SJCRH30 (cell line): Measurements from ENCODE around the gene PHTF1. TPM values are rescaled to one million over a fixed set of nuclear protein-coding genes. Genes with fewer than 3 reads are reported as not detected.
"Not testable (repeated sequence)": the region's sequence is repeated elsewhere in the genome, so short reads cannot be mapped to it uniquely, and the experiment has no call there.

ENCODE experiments used
- DNase-seq, 2 experiments: peaks; one replicate each; pipeline ENCODE4 v3.0.0-alpha.2; 2015 to 2020
- H3K27ac ChIP-seq: fragments of 250-450 bp; sonication (Bioruptor Pico); 2 replicates; pipeline ENCODE4 v1.5.1; 2020; ENCODE audit warnings: mild to moderate bottlenecking, moderate library complexity
- H3K27me3 ChIP-seq: fragments of 250-450 bp; sonication (Bioruptor Pico); 2 replicates; pipeline ENCODE4 v1.5.1; 2020; ENCODE audit warnings: mild to moderate bottlenecking, moderate library complexity
- H3K36me3 ChIP-seq: fragments of 250-450 bp; sonication (Bioruptor Pico); 2 replicates; pipeline ENCODE4 v1.5.1; 2020; ENCODE audit warnings: mild to moderate bottlenecking, moderate library complexity
- H3K4me1 ChIP-seq: fragments of 250-450 bp; sonication (Bioruptor Pico); 2 replicates; pipeline ENCODE4 v1.5.1; 2020; ENCODE audit warnings: mild to moderate bottlenecking, moderate library complexity
- H3K4me3 ChIP-seq: fragments of 250-450 bp; sonication (Bioruptor Pico); 2 replicates; pipeline ENCODE4 v1.5.1; 2020; ENCODE audit warnings: mild to moderate bottlenecking, moderate library complexity
- H3K9me3 ChIP-seq: fragments of 250-450 bp; sonication (Bioruptor Pico); replicated peaks from 2 replicates; pipeline ENCODE4 v1.5.1; 2020; ENCODE audit warnings: mild to moderate bottlenecking, moderate library complexity
- total RNA-seq: library from RNA; depleted of rRNA; stranded (reverse); fragments of >200 nt; shearing (Covaris generic); gene quantifications from 2 replicates; pipeline ENCODE4 v1.2.3, GENCODE V29; 2014

PHTF1 gene
- total RNA-seq, 1 experiment from 2014 or later = 38.0 TPM

- H3K9me3 ChIP-seq = peaks cover 11% of the 10 kb centered on the region
- not testable (repeated sequence) for H3K27me3 ChIP-seq, H3K4me1 ChIP-seq, H3K27ac ChIP-seq, H3K4me3 ChIP-seq, DNase-seq
- peaks cover 62% of the 10 kb centered on the region for H3K36me3 ChIP-seq
Measured at GRCh38 chr1:113718621-113719020, 40.7 kb downstream of the PHTF1 start.

GRCh38 chr1:113717506-113717905 is 41.8 kb downstream of the PHTF1 start:
- H3K27ac ChIP-seq, DNase-seq, H3K4me1 ChIP-seq, H3K27me3 ChIP-seq, H3K4me3 ChIP-seq: not testable (repeated sequence)
- H3K36me3 ChIP-seq = peaks cover 63% of the 10 kb centered on the region
- H3K9me3 ChIP-seq = peaks cover 11% of the 10 kb centered on the region

GRCh38 chr1:113714606-113715269 is 44.5 kb downstream of the PHTF1 start:
- no peak overlapping the region for H3K4me3 ChIP-seq
- H3K36me3 ChIP-seq = peaks cover 56% of the 10 kb centered on the region
- peak in 1 of 2 experiments; percentile 12 for DNase-seq
- no peaks in the 10 kb centered on the region for H3K4me1 ChIP-seq
- peaks cover 8% of the 10 kb centered on the region; the same call in 1 of the 2 replicates for H3K9me3 ChIP-seq
- H3K27me3 ChIP-seq = no peaks in the 10 kb centered on the region
- no peak overlapping the region for H3K27ac ChIP-seq

- H3K4me1 ChIP-seq = no peaks in the 10 kb centered on the region
- peak in 1 of 2 experiments; percentile 29 for DNase-seq
- H3K9me3 ChIP-seq = no peaks in the 10 kb centered on the region
- H3K4me3 ChIP-seq = no peak overlapping the region
- H3K27ac ChIP-seq = no peak overlapping the region
- H3K36me3 ChIP-seq = peaks cover 32% of the 10 kb centered on the region
- no peaks in the 10 kb centered on the region for H3K27me3 ChIP-seq
Measured at GRCh38 chr1:113701429-113701828, 57.9 kb downstream of the PHTF1 start.

- Histone ChIP-seq H3K4me1 (no peaks in the 10 kb centered on the region), H3K9me3 (peaks cover 5% of the 10 kb centered on the region), H3K27ac (no peak overlapping the region), H3K36me3 (peaks cover 30% of the 10 kb centered on the region), H3K27me3 (no peaks in the 10 kb centered on the region), H3K4me3 (no peak overlapping the region)
- no peak for DNase-seq
Measured at GRCh38 chr1:113694910-113695309, 64.4 kb downstream of the PHTF1 start.

GRCh38 chr1:113692824-113693431 is 66.4 kb downstream of the PHTF1 start:
- Histone ChIP-seq H3K4me1 (no peaks in the 10 kb centered on the region), H3K36me3 (peaks cover 26% of the 10 kb centered on the region), H3K27me3 (no peaks in the 10 kb centered on the region), H3K4me3 (no peak overlapping the region), H3K27ac (no peak overlapping the region), H3K9me3 (peaks cover 5% of the 10 kb centered on the region)
- DNase-seq = no peak

GRCh38 chr1:113692342-113692741 is 66.9 kb downstream of the PHTF1 start:
- Histone ChIP-seq H3K27ac (no peak overlapping the region), H3K9me3 (peaks cover 5% of the 10 kb centered on the region), H3K27me3 (no peaks in the 10 kb centered on the region), H3K4me1 (no peaks in the 10 kb centered on the region), H3K36me3 (peaks cover 21% of the 10 kb centered on the region), H3K4me3 (no peak overlapping the region)
- no peak for DNase-seq

- Histone ChIP-seq H3K4me1 (no peaks in the 10 kb centered on the region), H3K27ac (no peak overlapping the region), H3K9me3 (peaks cover 5% of the 10 kb centered on the region), H3K4me3 (no peak overlapping the region), H3K36me3 (peaks cover 12% of the 10 kb centered on the region; the same call in 1 of the 2 replicates), H3K27me3 (no peaks in the 10 kb centered on the region)
- DNase-seq = no peak
Measured at GRCh38 chr1:113691184-113691583, 68.1 kb downstream of the PHTF1 start.

GRCh38 chr1:113686891-113687618 is 72.2 kb downstream of the PHTF1 start:
- Histone ChIP-seq H3K4me3 (no peak overlapping the region), H3K36me3 (peaks cover 9% of the 10 kb centered on the region; the same call in 1 of the 2 replicates), H3K27me3 (no peaks in the 10 kb centered on the region), H3K9me3 (no peaks in the 10 kb centered on the region), H3K27ac (no peak overlapping the region), H3K4me1 (no peaks in the 10 kb centered on the region)
- no peak for DNase-seq

- H3K27ac ChIP-seq = no peak overlapping the region
- no peaks in the 10 kb centered on the region for H3K27me3 ChIP-seq
Measured at GRCh38 chr1:113684153-113684541, 75.1 kb downstream of the PHTF1 start.

GRCh38 chr1:113683384-113684152 is 75.7 kb downstream of the PHTF1 start:
- Histone ChIP-seq H3K27ac (no peak overlapping the region), H3K27me3 (no peaks in the 10 kb centered on the region)

More at GRCh38 chr1:113684153-113684541, 75.1 kb downstream of the PHTF1 start:
- peak; percentile 27 to 29 for DNase-seq
- Histone ChIP-seq H3K4me1 (no peaks in the 10 kb centered on the region), H3K36me3 (peaks cover 5% of the 10 kb centered on the region; the same call in 1 of the 2 replicates), H3K4me3 (no peak overlapping the region), H3K9me3 (no peaks in the 10 kb centered on the region)

GRCh38 chr1:113681596-113682337 is 77.5 kb downstream of the PHTF1 start:
- Histone ChIP-seq H3K36me3 (peaks cover 5% of the 10 kb centered on the region; the same call in 1 of the 2 replicates), H3K4me1 (peaks cover 9% of the 10 kb centered on the region), H3K4me3 (no peak overlapping the region), H3K27me3 (no peaks in the 10 kb centered on the region), H3K27ac (no peak overlapping the region), H3K9me3 (no peaks in the 10 kb centered on the region)
- DNase-seq = no peak

More at GRCh38 chr1:113683384-113684152, 75.7 kb downstream of the PHTF1 start:
- H3K9me3 ChIP-seq = no peaks in the 10 kb centered on the region
- DNase-seq = no peak
- H3K4me3 ChIP-seq = no peak overlapping the region
- H3K4me1 ChIP-seq = no peaks in the 10 kb centered on the region
- peaks cover 5% of the 10 kb centered on the region; the same call in 1 of the 2 replicates for H3K36me3 ChIP-seq

- no peak overlapping the region for H3K27ac ChIP-seq
- H3K36me3 ChIP-seq = peaks cover 3% of the 10 kb centered on the region; the same call in 1 of the 2 replicates
- H3K27me3 ChIP-seq = no peaks in the 10 kb centered on the region
- H3K4me1 ChIP-seq = peaks cover 9% of the 10 kb centered on the region
- no peak for DNase-seq
- H3K4me3 ChIP-seq = no peak overlapping the region
- H3K9me3 ChIP-seq = no peaks in the 10 kb centered on the region
Measured at GRCh38 chr1:113678159-113678469, 81.2 kb downstream of the PHTF1 start.
